HCT116 (cell line): ENCODE results near the gene TCERG1L.

Experiments used
- EZH2 ChIP-seq: fragments of 200-600 bp; sonication (generic); IDR thresholded peaks from 2 replicates; pipeline ENCODE4 v1.6.1; 2017; ENCODE audit warnings: antibody characterized with exemption, mixed run types
- MAX ChIP-seq: IDR thresholded peaks from 2 replicates; pipeline ENCODE4 v1.6.1; 2012
- POLR2A ChIP-seq: IDR thresholded peaks from 2 replicates; pipeline ENCODE4 v1.7.0; 2011; ENCODE audit warnings: borderline replicate concordance; ENCODE audit not compliant: insufficient read depth, insufficient read length; ENCODE audit errors: extremely low read depth
- POLR2AphosphoS5 ChIP-seq: IDR thresholded peaks from 2 replicates; pipeline ENCODE4 v1.6.1; 2011; ENCODE audit warnings: mild to moderate bottlenecking, low read depth, low read length, moderate library complexity
- ZNF274 ChIP-seq: fragments of 200-500 bp; sonication (Bioruptor generic); IDR thresholded peaks from 2 replicates; pipeline ENCODE4 v1.6.1; 2014; ENCODE audit warnings: mild to moderate bottlenecking, low read depth, low read length, inconsistent platforms
- TF ChIP-seq, protein P1 (sequence below), 3 experiments: fragments of 200-600 bp in 1 of 3; sonication (generic) in 1 of 3; IDR thresholded peaks in 2 of 3; conservative IDR thresholded peaks in 1 of 3; 2 replicates each; pipeline ENCODE4 v1.5.1; 2012 to 2017; ENCODE audit warnings: low read depth in 2 of 3, low read length in 2 of 3, antibody characterized with exemption in 1 of 3, borderline replicate concordance in 1 of 3, control low read depth in 1 of 3, mild to moderate bottlenecking in 1 of 3, mixed read lengths in 1 of 3, mixed run types in 1 of 3, moderate library complexity in 1 of 3; ENCODE audit not compliant: insufficient read depth in 1 of 3

DNA sequence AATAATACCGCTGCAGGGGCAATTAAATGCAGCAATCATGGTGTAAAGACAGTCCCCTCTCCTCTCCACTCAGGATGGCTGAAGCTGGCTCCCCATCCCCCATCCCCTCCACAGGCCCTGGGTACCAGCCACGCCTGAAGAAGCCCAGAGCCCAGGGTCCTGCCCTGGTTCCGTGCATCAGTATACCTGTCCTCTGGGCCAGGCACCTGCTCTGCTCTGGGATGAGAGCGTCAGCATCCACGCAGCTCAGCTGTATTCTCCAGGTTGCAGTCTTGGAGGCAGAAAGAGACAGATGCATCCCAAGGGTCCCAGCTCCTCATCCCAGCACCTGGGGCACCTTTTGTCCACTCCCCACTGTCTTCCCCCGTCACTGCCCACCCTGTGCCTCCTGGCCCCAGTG lies 233.8 kb downstream of the TCERG1L start:
- TF ChIP-seq, protein P1, sequence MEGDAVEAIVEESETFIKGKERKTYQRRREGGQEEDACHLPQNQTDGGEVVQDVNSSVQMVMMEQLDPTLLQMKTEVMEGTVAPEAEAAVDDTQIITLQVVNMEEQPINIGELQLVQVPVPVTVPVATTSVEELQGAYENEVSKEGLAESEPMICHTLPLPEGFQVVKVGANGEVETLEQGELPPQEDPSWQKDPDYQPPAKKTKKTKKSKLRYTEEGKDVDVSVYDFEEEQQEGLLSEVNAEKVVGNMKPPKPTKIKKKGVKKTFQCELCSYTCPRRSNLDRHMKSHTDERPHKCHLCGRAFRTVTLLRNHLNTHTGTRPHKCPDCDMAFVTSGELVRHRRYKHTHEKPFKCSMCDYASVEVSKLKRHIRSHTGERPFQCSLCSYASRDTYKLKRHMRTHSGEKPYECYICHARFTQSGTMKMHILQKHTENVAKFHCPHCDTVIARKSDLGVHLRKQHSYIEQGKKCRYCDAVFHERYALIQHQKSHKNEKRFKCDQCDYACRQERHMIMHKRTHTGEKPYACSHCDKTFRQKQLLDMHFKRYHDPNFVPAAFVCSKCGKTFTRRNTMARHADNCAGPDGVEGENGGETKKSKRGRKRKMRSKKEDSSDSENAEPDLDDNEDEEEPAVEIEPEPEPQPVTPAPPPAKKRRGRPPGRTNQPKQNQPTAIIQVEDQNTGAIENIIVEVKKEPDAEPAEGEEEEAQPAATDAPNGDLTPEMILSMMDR (IDR thresholded peaks at IDR 0.05 in 2 of 3, conservative IDR thresholded peaks at IDR 0.05 in 1 of 3; ENCODE audit: borderline replicate concordance in 1 of 3, insufficient read depth in 1 of 3, low read depth in 2 of 3, low read length in 2 of 3), result no peak
- TF ChIP-seq ZNF274 (no peak), MAX (no peak), POLR2A (no peak), POLR2AphosphoS5 (no peak), EZH2 (no peak)
